ENCODE data around the gene APOL2.
"Not testable (repeated sequence)": the region's sequence is repeated elsewhere in the genome, so short reads cannot be mapped to it uniquely, and the experiment has no call there.

The APOL2 gene

GRCh38 chr22:36196254-36197064, 42.9 kb downstream of the APOL2 start:
- DNase-seq, result no peak

GRCh38 chr22:36194971-36195370, 44.4 kb downstream of the APOL2 start:
- peak; percentile 5 for DNase-seq

- no peak for DNase-seq
Observed at GRCh38 chr22:36194385-36194784, 44.9 kb downstream of the APOL2 start.

- no peak for DNase-seq
Observed at GRCh38 chr22:36193577-36193976, 45.8 kb downstream of the APOL2 start.

GRCh38 chr22:36193171-36193570, 46.2 kb downstream of the APOL2 start:
- no peak for DNase-seq

- no peak for DNase-seq
Observed at GRCh38 chr22:36192542-36192941, 46.8 kb downstream of the APOL2 start.

GRCh38 chr22:36191106-36191836, 48.1 kb downstream of the APOL2 start:
- no peak for DNase-seq

GRCh38 chr22:36187862-36188261, 51.5 kb downstream of the APOL2 start:
- not testable (repeated sequence) for DNase-seq

GRCh38 chr22:36185828-36186624, 53.3 kb downstream of the APOL2 start:
- DNase-seq, result no peak

GRCh38 chr22:36184433-36185025, 54.8 kb downstream of the APOL2 start:
- DNase-seq, result no peak

- DNase-seq, result no peak
Observed at GRCh38 chr22:36183446-36183845, 55.9 kb downstream of the APOL2 start.

- DNase-seq, result no peak
Observed at GRCh38 chr22:36182857-36183256, 56.5 kb downstream of the APOL2 start.

GRCh38 chr22:36182056-36182455, 57.3 kb downstream of the APOL2 start:
- DNase-seq, result no peak

GRCh38 chr22:36180928-36181327, 58.4 kb downstream of the APOL2 start:
- no peak for DNase-seq

GRCh38 chr22:36180038-36180880, 59.1 kb downstream of the APOL2 start:
- no peak for DNase-seq

GRCh38 chr22:36177160-36177559, 62.2 kb downstream of the APOL2 start:
- no peak for DNase-seq
